ENCODE measurements around the gene RAB3IL1.

DNA sequence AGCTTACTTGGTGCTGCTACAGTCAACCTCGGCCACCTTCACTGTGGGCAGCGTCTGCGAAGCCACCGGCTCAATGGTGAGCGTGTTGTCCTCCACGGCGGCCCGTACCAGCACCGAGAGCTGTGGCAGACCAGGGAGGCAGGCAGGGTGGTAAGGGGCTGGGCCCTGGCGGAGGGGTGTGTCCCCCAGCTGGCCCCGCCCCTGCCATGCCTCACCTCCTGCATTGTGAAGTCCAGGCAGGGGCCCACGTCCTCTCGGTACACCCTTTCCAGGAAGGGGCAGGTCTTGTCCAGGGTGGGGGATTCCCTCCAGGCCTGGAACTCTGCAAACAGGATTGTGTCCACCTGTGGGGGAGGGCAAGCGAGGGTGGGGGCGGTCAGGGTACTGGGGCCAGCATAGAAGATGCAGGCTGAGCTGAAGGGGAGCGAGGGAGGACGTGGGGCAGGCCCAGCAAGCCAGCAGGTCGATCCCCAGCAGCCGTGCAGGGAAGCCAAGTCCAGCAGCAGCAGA lies 12.8 kb downstream of the RAB3IL1 start:
- TF ChIP-seq, protein P1, sequence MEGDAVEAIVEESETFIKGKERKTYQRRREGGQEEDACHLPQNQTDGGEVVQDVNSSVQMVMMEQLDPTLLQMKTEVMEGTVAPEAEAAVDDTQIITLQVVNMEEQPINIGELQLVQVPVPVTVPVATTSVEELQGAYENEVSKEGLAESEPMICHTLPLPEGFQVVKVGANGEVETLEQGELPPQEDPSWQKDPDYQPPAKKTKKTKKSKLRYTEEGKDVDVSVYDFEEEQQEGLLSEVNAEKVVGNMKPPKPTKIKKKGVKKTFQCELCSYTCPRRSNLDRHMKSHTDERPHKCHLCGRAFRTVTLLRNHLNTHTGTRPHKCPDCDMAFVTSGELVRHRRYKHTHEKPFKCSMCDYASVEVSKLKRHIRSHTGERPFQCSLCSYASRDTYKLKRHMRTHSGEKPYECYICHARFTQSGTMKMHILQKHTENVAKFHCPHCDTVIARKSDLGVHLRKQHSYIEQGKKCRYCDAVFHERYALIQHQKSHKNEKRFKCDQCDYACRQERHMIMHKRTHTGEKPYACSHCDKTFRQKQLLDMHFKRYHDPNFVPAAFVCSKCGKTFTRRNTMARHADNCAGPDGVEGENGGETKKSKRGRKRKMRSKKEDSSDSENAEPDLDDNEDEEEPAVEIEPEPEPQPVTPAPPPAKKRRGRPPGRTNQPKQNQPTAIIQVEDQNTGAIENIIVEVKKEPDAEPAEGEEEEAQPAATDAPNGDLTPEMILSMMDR (IDR thresholded peaks at IDR 0.05) = no peak
- TF ChIP-seq EP300 (IDR thresholded peaks at IDR 0.05) (no peak), POLR2A (IDR thresholded peaks at IDR 0.05; ENCODE audit: low read depth) (no peak)
